GM21360 (cell line): ENCODE measurements around the gene RPLP2.

Source experiments
- ATAC-seq: cut with Tn5 transposase; IDR thresholded peaks from one replicate; pipeline ENCODE4 v1.9.1; 2021; ENCODE audit warnings: mild to moderate bottlenecking, moderate library complexity; ENCODE audit not compliant: unreplicated experiment

Gene RPLP2

DNA sequence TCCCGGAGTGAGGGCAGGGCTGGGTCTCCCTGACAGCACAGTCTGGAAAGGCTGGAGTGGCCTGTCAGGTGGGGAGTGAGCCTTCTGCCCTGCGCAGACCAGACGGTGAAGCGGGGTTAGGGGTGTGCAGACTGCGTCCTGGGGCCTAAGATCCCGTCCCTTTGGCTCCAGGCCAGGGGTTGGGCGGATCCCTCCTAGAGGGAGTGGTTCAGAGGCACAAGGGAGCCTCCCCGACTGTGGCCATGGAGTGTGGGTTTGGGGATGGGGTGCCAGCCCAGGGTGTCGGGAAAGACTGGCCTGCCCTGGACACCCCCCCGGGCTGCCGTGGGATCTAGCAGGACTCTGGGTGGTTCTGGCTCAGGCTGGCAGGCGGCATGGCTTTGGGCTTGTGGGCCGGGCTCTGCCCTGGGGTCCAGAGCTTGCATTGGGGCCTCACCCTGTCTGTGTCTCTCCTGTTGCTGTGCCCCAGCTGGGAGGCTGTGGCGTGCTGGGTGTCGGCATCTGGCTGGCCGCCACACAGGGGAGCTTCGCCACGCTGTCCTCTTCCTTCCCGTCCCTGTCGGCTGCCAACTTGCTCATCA, 52.4 kb downstream of the RPLP2 start:
- ATAC-seq, result no peak
